ENCODE data around the gene ACSS2. TPM values are rescaled to one million over a fixed set of nuclear protein-coding genes. Genes with fewer than 3 reads are reported as not detected.

Gene ACSS2
- total and polyA plus RNA-seq, 2 donors (not counting 1 experiment from before 2014, with no cell fraction given), result 10.5 to 22.1 TPM

- peak; percentile 93 for ATAC-seq (ENCODE audit: low read depth)
- Histone ChIP-seq H3K9ac (ENCODE audit: low read length) (peak within 1 kb of the TSS; percentile 80), H3K4me1 (ENCODE audit: control insufficient read depth in 2 of 2, insufficient read depth in 2 of 2, low read length in 2 of 2) (peaks cover 5 to 16% of the 10 kb centered on the region in 2 donors), H3K79me2 (ENCODE audit: control insufficient read depth, insufficient read depth, low read length) (no peaks in the 10 kb centered on the region), H2AFZ (ENCODE audit: insufficient read depth, low read depth, low read length, poor library complexity, severe bottlenecking) (peak within 1 kb of the TSS; percentile 96), H3K27ac (ENCODE audit: low read length in 2 of 2) (peak within 1 kb of the TSS; percentile 42 to 79), H3K27me3 (replicated peaks in 1 of 4; ENCODE audit: control extremely low read depth in 1 of 4, control insufficient read depth in 3 of 4, insufficient read depth in 4 of 4, low read length in 3 of 4) (no peaks in the 10 kb centered on the region), H3K4me2 (replicated peaks; ENCODE audit: low read depth, low read length, poor library complexity, severe bottlenecking) (peak within 1 kb of the TSS; percentile 87), H4K20me1 (ENCODE audit: control insufficient read depth, insufficient read depth, low read length, poor library complexity, severe bottlenecking) (no peaks in the 10 kb centered on the region), H3K9me3 (ENCODE audit: control extremely low read depth in 1 of 3, control insufficient read depth in 2 of 3, insufficient read depth in 1 of 3, low read length in 2 of 3) (no peaks in the 10 kb centered on the region), H3K36me3 (replicated peaks in 1 of 2; ENCODE audit: control extremely low read depth in 1 of 2, control insufficient read depth in 1 of 2, extremely low read depth in 1 of 2, insufficient read depth in 2 of 2, low read length in 1 of 2) (no peaks in the 10 kb centered on the region), H3K4me3 (ENCODE audit: control extremely low read depth in 1 of 5, extremely low read depth in 1 of 5, insufficient read depth in 1 of 5, low read depth in 2 of 5, low read length in 4 of 5) (peak within 1 kb of the TSS; percentile 58 to 88 (median 73))
- under 1% methylated on average over 62 of the region's 62 CpGs for WGBS (ENCODE audit: insufficient coverage)
- POLR2A ChIA-PET, result interaction anchor here (0.6 kb wide), 1 partner anchor 798 kb away, joined by 4 read pairs; no protein-coding TSS in a partner anchor
- DNase-seq, result peak; percentile 95
- Mint-ChIP-seq H3K27me3 (no peaks in the 10 kb centered on the region), H3K9me3 (ENCODE audit: insufficient read depth) (no peaks in the 10 kb centered on the region), H3K27ac (peak within 1 kb of the TSS; percentile 93), H3K4me3 (peak within 1 kb of the TSS; percentile 97), H3K4me1 (peaks cover 25% of the 10 kb centered on the region)
- CTCF ChIA-PET, result interaction anchor here (1.0 to 2.1 kb wide), 3 partner anchors 79 to 83 kb away, joined by 3 to 8 read pairs (median 3); partner anchors contain the start of gene ACSS2
- intact Hi-C loops (cut with micrococcal nuclease), result loop anchor here (1.0 to 2.0 kb wide), 4 partner anchors 83 to 246 kb away; partner anchors contain the start of genes GGT7 and NCOA6
- no peak for TF ChIP-seq CTCF (IDR thresholded peaks at IDR 0.05)
Measured at GRCh38 chr20:34955231-34956040, 79.0 kb downstream of the ACSS2 start, which contains the start of the genes GSS and MYH7B. Gene GSS (minus strand): TSS chr20:34955806. CDS start chr20:34951852, 3,954 bp downstream. Gene MYH7B (plus strand): TSS chr20:34955868. CDS start chr20:34978006, 22,138 bp downstream.

GRCh38 chr20:34956041-34956458 is 79.6 kb downstream of the ACSS2 start:
- Histone ChIP-seq H2AFZ (ENCODE audit: insufficient read depth, low read depth, low read length, poor library complexity, severe bottlenecking) (peak overlapping the region; percentile 96), H3K4me1 (ENCODE audit: control insufficient read depth in 2 of 2, insufficient read depth in 2 of 2, low read length in 2 of 2) (peaks cover 5 to 16% of the 10 kb centered on the region in 2 donors), H3K79me2 (ENCODE audit: control insufficient read depth, insufficient read depth, low read length) (no peaks in the 10 kb centered on the region), H3K4me3 (ENCODE audit: control extremely low read depth in 1 of 5, extremely low read depth in 1 of 5, insufficient read depth in 1 of 5, low read depth in 2 of 5, low read length in 4 of 5) (peak overlapping the region; percentile 58 to 88 (median 73)), H3K9ac (ENCODE audit: low read length) (peak overlapping the region; percentile 80), H3K9me3 (ENCODE audit: control extremely low read depth in 1 of 3, control insufficient read depth in 2 of 3, insufficient read depth in 1 of 3, low read length in 2 of 3) (no peaks in the 10 kb centered on the region), H3K4me2 (replicated peaks; ENCODE audit: low read depth, low read length, poor library complexity, severe bottlenecking) (peak overlapping the region; percentile 87), H4K20me1 (ENCODE audit: control insufficient read depth, insufficient read depth, low read length, poor library complexity, severe bottlenecking) (no peaks in the 10 kb centered on the region), H3K27me3 (replicated peaks in 1 of 4; ENCODE audit: control extremely low read depth in 1 of 4, control insufficient read depth in 3 of 4, insufficient read depth in 4 of 4, low read length in 3 of 4) (no peaks in the 10 kb centered on the region), H3K27ac (ENCODE audit: low read length in 2 of 2) (peak overlapping the region; percentile 42 to 79), H3K36me3 (replicated peaks in 1 of 2; ENCODE audit: control extremely low read depth in 1 of 2, control insufficient read depth in 1 of 2, extremely low read depth in 1 of 2, insufficient read depth in 2 of 2, low read length in 1 of 2) (no peaks in the 10 kb centered on the region)
- H3K27ac Mint-ChIP-seq, result peak overlapping the region; percentile 93
- intact Hi-C loops (cut with micrococcal nuclease), result no loop called here
- DNase-seq (no peak), ATAC-seq (ENCODE audit: low read depth) (no peak)
- H3K9me3 Mint-ChIP-seq (ENCODE audit: insufficient read depth), result no peaks in the 10 kb centered on the region
- H3K4me1 Mint-ChIP-seq, result peaks cover 26% of the 10 kb centered on the region
- ChIA-PET CTCF (interaction anchor here (1.0 to 2.1 kb wide), 3 partner anchors 17 to 82 kb away, joined by 3 to 8 read pairs (median 3); partner anchors contain the start of gene ACSS2), POLR2A (no interaction called here)
- WGBS (ENCODE audit: insufficient coverage), result 0% methylated on average over 3 of the region's 6 CpGs
- H3K4me3 Mint-ChIP-seq, result peak overlapping the region; percentile 97
- TF ChIP-seq EZH2 (IDR thresholded peaks at IDR 0.05; ENCODE audit: borderline replicate concordance, insufficient read depth, low read depth, low read length, poor library complexity, severe bottlenecking) (no peak), CTCF (IDR thresholded peaks at IDR 0.05) (peak; percentile 12)
- H3K27me3 Mint-ChIP-seq, result no peaks in the 10 kb centered on the region

Measured in B cell (primary cell).